PC-3 (cell line): Measurements from ENCODE around the gene PWWP2B.

Source experiments
- CTCF ChIP-seq: fragments of 300-600 bp; sonication (generic); conservative IDR thresholded peaks from 2 replicates; pipeline ENCODE4 v1.5.1; 2017; ENCODE audit warnings: antibody characterized with exemption, low read depth, mild to moderate bottlenecking, low read length
- EZH2 ChIP-seq: fragments of 300-600 bp; sonication (generic); IDR thresholded peaks from one replicate; pipeline ENCODE4 v1.6.1; 2017; ENCODE audit warnings: antibody characterized with exemption, mild to moderate bottlenecking, low read length; ENCODE audit not compliant: unreplicated experiment
- EZH2phosphoT487 ChIP-seq: fragments of 300-600 bp; sonication (generic); IDR thresholded peaks from 2 replicates; pipeline ENCODE4 v1.6.1; 2018; ENCODE audit warnings: mild to moderate bottlenecking, antibody characterized with exemption, low read length, borderline replicate concordance

- TF ChIP-seq EZH2 (no peak), EZH2phosphoT487 (no peak), CTCF (no peak)
Observed at GRCh38 chr10:132415956-132416355, 19.0 kb downstream of the PWWP2B start.
